Measurements from ENCODE around the gene COLEC12.

GRCh38 chr18:294566-294965, 205.9 kb downstream of the COLEC12 start:
- no peak for TF ChIP-seq CTCF (IDR thresholded peaks at IDR 0.05)
- no peak for TF ChIP-seq POLR2A (IDR thresholded peaks at IDR 0.05)
